HG03066 (cell line): ENCODE data around the gene ZNF831.

Experiments
- ATAC-seq: cut with Tn5 transposase; IDR thresholded peaks from one replicate; pipeline ENCODE4 v1.9.1; 2021; ENCODE audit warnings: low read depth; ENCODE audit not compliant: unreplicated experiment

ZNF831 gene

GRCh38 chr20:59240006-59240405, 76.4 kb downstream of the ZNF831 start:
- ATAC-seq = no peak

GRCh38 chr20:59242714-59243626, 79.3 kb downstream of the ZNF831 start:
- ATAC-seq = no peak

GRCh38 chr20:59246691-59247400, 83.2 kb downstream of the ZNF831 start:
- no peak for ATAC-seq

DNA sequence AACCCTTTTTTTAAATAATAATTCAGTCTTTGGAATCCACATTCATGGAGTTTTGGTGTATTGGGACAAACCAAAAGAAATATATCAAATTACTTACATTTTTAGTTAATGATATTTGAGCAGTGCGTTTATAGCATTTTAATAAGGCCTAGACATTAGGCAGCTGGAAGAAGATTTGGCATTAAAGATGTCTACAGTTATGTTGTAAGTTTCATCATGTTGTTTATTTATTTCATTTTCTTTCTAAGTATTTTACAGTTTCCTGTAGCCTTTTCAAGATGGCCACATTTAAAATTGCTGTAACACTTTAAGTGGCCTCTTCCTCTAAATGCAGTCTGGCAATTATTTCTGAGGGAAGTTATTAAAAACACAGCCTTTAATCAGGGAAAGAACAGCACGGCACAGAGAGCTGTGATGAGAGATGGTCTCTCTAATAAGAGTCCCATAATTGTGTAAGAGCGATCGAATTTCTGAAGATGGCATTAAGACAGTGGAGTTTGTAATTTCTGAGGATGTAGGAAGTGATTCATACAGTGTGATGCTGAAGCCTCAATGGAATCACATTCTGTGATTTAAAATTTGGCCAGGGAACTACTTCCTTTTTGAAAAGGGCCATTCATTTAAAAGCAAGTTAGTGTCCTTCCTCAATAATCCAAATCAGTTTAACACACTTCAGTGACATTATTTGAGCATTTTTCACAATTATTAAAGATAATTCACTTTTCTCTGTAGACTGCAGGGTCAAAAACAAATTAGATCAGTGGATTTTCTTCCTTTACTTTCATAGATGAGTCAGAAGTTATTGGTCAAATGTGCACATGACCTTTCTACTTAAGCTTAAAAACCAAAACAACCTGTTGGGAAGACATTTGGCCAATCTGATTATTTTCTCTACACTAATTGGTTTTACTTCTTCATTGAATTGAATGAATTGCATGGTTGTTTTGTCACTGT, 84.4 kb downstream of the ZNF831 start:
- ATAC-seq = no peak

DNA sequence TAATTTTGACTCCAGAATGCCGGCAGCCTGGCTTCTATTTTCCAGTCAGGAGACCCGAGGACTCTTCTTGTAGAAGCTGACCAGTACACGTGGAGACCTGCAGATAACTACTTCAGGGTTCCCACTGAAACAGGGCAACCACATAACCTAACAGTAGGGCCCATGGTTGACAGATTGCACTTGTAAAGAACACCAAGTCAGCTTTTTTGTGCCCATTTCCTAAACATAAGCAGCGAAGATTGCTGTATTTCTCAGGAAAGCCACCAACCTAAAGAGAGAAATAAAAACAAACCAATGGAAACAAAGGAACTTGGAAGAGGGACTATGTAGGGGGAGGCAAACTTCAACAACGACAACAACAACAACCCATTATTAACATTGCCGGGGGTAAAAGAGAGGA, 86.7 kb downstream of the ZNF831 start:
- ATAC-seq = no peak

- no peak for ATAC-seq
Measured at GRCh38 chr20:59253325-59253724, 89.7 kb downstream of the ZNF831 start.

- ATAC-seq = no peak
Measured at GRCh38 chr20:59253779-59254319, 90.2 kb downstream of the ZNF831 start.

DNA sequence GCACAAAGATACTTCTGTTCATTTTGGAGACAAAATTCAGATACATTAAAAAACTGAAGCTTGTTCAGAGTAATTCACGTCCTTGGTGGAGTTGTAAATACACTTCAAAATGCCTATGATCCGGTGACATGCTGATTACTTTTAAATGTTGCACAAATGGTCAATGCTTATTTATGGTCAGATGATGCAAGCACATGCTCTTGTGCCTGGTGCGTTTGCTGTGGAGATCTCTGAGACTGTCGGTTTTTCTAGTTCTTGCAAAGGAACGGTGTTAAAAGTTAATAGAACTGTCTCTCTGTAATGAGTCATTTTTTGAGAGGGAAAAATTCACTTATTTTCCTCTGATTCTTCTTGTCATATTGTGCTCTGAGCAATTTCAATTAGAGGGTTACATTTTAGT, 91.6 kb downstream of the ZNF831 start:
- ATAC-seq = no peak

GRCh38 chr20:59258221-59258621, 94.6 kb downstream of the ZNF831 start:
- ATAC-seq = no peak

DNA sequence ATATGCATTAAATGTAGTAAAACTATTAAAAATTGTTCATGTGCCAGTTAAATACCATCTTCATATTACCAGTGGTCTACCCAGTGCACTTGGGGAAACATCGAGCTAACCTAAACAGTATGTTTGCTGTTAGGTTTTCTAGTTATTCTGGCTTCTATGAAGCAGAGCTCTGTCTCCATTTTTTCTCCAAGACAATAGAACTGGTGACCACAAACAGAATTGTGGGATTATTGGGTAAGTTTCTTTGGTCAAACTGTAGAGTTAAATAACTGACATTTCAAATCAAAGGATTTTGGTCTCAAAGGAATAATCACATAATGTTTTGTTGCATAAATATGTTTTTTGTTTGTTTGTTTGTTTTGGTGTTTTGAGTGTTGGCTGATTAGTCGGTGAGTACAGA, 96.3 kb downstream of the ZNF831 start:
- ATAC-seq = no peak

GRCh38 chr20:59265298-59265697, 101.7 kb downstream of the ZNF831 start:
- ATAC-seq = no peak

- no peak for ATAC-seq
Measured at GRCh38 chr20:59268870-59269269, 105.2 kb downstream of the ZNF831 start.

DNA sequence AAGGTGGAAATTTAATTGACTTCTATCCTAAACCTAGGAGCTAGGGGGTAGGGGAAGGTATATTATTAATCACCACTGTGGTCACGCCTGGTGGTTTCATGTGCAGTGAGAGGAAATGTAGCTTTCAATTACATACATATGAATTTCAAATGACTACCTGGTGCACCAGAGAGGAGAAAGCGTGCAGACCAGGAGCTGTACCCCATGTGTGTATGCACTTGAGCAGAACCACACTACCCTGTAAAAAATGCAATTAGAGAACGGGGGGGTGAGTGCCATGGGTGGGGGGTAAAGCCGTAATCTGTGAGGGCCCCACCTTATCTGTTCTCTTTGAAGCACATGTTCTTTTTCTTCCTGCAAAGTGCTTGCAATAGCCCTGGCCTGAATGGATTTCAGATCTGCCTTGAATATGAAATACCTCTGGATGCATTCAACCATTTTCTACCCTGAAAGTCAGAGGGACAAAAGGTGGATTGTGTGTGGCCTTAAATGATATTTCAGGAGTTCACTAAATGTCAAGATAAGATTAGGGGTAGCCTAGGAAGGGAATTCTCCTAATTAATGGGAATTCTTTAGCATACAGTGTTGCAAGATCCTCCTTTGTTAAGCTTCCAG, 105.9 kb downstream of the ZNF831 start:
- ATAC-seq = no peak

DNA sequence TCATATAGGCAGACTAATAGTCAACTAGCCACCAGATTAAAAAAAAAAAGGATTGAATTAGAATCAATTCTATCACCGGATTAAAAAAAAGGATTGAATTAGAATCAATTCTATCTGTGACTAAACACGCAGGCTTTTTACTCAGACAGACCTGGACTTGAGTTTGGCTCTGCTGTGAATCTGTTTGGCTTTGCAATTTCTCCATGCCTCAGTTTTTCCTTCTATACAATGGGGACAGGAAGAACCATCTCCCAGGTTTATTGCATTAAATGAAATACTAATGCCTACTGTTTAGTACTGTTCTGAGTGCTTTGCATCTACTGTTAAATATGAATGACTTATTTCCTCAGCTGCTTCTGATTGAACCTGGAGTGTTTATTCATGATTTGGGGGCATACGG, 106.8 kb downstream of the ZNF831 start:
- no peak for ATAC-seq

DNA sequence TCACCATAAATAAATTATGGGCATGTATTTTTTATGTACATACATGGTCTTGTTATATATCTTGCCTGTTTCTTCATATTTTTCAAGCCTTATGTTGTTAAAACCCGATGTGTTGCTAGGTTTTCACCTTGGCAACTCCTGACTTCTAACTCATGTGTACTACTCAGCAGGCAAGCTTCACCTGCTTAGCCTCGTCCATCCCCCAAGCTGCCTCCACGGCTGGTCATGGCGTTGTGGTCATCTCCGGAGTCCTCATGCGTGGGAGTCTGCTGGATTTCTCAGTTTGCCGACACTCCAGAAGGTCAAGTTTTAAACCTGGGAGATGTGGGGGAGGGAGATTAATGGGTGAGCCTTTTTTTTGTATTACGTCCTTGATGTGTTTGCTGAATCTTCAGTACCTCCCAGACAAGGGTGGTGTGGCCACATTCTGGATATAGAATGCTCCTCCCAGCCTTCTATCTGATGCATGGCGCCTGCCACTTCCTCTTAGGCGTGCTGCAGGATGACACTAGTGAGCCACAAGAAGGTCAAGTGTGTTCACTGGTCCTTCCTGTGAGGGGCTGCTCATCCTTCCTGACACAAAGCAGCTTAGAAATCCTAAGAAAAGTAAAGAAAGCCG, 110.2 kb downstream of the ZNF831 start:
- no peak for ATAC-seq

- ATAC-seq = no peak
Measured at GRCh38 chr20:59276938-59277337, 113.3 kb downstream of the ZNF831 start.

GRCh38 chr20:59284470-59284869, 120.8 kb downstream of the ZNF831 start:
- no peak for ATAC-seq

DNA sequence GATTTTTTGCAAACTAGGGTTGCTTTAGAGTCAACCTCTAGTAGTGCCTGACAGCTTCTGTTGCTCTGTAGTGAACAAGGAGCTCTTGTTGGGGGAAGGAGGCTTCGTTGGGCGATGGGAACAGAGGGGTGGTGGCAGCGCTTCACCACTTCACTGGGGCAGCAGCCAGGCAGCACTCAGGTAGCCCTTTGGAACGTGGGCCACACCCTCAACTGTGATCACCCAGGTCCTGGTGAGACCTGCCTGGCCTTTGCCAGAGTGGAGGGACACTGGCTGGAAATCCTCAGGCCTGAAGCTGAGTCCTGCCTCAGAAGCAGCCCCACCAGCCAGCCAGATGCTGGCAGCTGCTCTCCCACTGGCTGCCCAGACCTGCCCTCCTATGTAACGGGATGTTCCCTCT, 126.4 kb downstream of the ZNF831 start:
- no peak for ATAC-seq

DNA sequence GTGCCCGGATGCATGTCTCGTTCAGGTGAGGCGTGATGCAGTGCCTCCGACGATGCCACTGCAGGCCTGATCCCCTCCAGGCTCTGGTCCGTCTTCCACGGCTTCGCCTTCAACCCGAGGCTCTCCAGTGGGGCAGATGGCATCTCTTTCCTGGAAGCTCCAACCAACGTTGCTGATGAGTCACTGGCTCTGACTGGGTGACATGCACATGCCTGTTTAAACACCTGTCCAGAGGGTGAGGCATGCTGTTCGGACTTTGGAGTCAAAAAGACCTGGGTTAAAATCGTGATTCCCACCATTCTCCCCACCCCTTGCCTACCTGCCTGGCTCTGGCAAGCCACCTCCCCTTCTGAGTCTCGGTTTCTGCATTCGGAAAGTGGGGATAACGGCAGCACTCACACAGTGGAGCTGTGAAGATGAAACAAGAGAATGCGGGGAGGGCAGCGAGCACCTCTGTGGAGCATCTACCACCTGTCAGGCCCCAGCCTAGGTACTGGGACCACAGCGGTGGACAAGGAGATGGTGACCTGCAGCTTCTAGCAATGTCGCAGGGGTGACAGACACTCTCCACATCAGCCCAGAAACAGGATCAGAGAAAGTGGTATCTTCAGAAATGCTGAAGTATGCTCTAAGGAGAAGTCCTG, 128.2 kb downstream of the ZNF831 start:
- ATAC-seq = no peak
